ENCODE measurements around the gene WWC2. TPM values are rescaled to one million over a fixed set of nuclear protein-coding genes. Genes with fewer than 3 reads are reported as not detected.

Gene WWC2
- total and polyA plus RNA-seq, 2 experiments from 2014 or later: 50.5 to 74.2 TPM

GRCh38 chr4:183320211-183321059 is 221.4 kb downstream of the WWC2 start, which contains the start of gene CLDN22:
Gene CLDN22 (minus strand): TSS chr4:183320276. CDS start chr4:183320218, 58 bp downstream.
- no peak for ATAC-seq
- H3K27ac ChIP-seq (ENCODE audit: low read depth): no peak within 1 kb of the TSS
- no peaks in the 10 kb centered on the region for H3K4me1 ChIP-seq (ENCODE audit: insufficient read depth)
- H3K36me3 ChIP-seq (ENCODE audit: insufficient read depth): peaks cover 4% of the 10 kb centered on the region; the same call in 1 of the 2 replicates
- no peak within 1 kb of the TSS for H3K4me3 Mint-ChIP-seq
- DNase-seq (ENCODE audit: low spot score): no peak
- no peaks in the 10 kb centered on the region for H3K27me3 ChIP-seq (ENCODE audit: insufficient read depth)
- H3K4me3 ChIP-seq: no peak within 1 kb of the TSS
- H3K79me2 ChIP-seq (replicated peaks; ENCODE audit: insufficient read depth): no peaks in the 10 kb centered on the region
- TF ChIP-seq CREB1 (CRISPR knock-in tag; IDR thresholded peaks at IDR 0.05; ENCODE audit: low read depth) (no peak), JUNB (IDR thresholded peaks at IDR 0.05; ENCODE audit: unreplicated experiment) (no peak), POLR2AphosphoS5 (IDR thresholded peaks at IDR 0.05; ENCODE audit: low read depth) (no peak), EZH2phosphoT487 (IDR thresholded peaks at IDR 0.05; ENCODE audit: unreplicated experiment) (no peak), NANOG (IDR thresholded peaks at IDR 0.05; ENCODE audit: borderline replicate concordance) (no peak), ZNF331 (CRISPR knock-in tag; IDR thresholded peaks at IDR 0.05; ENCODE audit: low read depth) (no peak), ZNF462 (CRISPR knock-in tag; IDR thresholded peaks at IDR 0.05) (no peak), CTCF (conservative IDR thresholded peaks at IDR 0.05; ENCODE audit: low read depth in 2 of 2) (no peak), STAT1 (IDR thresholded peaks at IDR 0.05; ENCODE audit: unreplicated experiment) (no peak), ETS1 (IDR thresholded peaks at IDR 0.05) (no peak), REST (IDR thresholded peaks at IDR 0.05; ENCODE audit: unreplicated experiment) (no peak), EZH2 (IDR thresholded peaks at IDR 0.05; ENCODE audit: low read depth, unreplicated experiment) (no peak), ZNF114 (CRISPR knock-in tag; IDR thresholded peaks at IDR 0.05) (no peak)
- H3K4me1 Mint-ChIP-seq: no peaks in the 10 kb centered on the region
- H3K27me3 Mint-ChIP-seq (ENCODE audit: insufficient read depth, low read depth, poor library complexity): peaks cover 15% of the 10 kb centered on the region
- peaks cover 4% of the 10 kb centered on the region; the same call in 2 of the 3 replicates for H3K9me3 Mint-ChIP-seq
- no peak within 1 kb of the TSS for H3K4me2 ChIP-seq
- no peak within 1 kb of the TSS for H3K27ac Mint-ChIP-seq
- 0 out of 2 replicates have a peak, but pooled peaks cover 5% of the 10 kb centered on the region for H3F3A ChIP-seq (replicated peaks; ENCODE audit: low read depth)
- H4K20me1 ChIP-seq (replicated peaks; ENCODE audit: insufficient read depth): peaks cover 8% of the 10 kb centered on the region; the same call in 1 of the 2 replicates
- no peaks in the 10 kb centered on the region for H3K9me2 ChIP-seq (ENCODE audit: insufficient read depth)
- no peak within 1 kb of the TSS for H2AFZ ChIP-seq
- peaks cover 11% of the 10 kb centered on the region; the same call in 2 of the 3 replicates for H3K36me3 Mint-ChIP-seq (ENCODE audit: low read depth)
